PFSK-1 (cell line): ENCODE measurements around the gene PEAK3.

Experiments used
- FOXP2 ChIP-seq: optimal IDR thresholded peaks from 2 replicates; pipeline ENCODE3; 2011; ENCODE audit warnings: borderline replicate concordance, control low read depth, inconsistent platforms; ENCODE audit not compliant: insufficient read depth; ENCODE audit errors: extremely low read length, extremely low read depth
- POLR2AphosphoS5 ChIP-seq: IDR thresholded peaks from 2 replicates; pipeline ENCODE4 v1.6.1; 2012; ENCODE audit warnings: low read depth, mild to moderate bottlenecking, control low read depth, low read length, moderate library complexity
- SIN3A ChIP-seq: IDR thresholded peaks from 2 replicates; pipeline ENCODE4 v1.6.1; 2012; ENCODE audit warnings: mild to moderate bottlenecking, low read length, moderate library complexity, borderline replicate concordance; ENCODE audit not compliant: insufficient read depth
- TAF1 ChIP-seq: IDR thresholded peaks from 2 replicates; pipeline ENCODE4 v1.6.1; 2012; ENCODE audit warnings: low read length, control low read depth, borderline replicate concordance; ENCODE audit not compliant: insufficient read depth
- TF ChIP-seq, protein P1 (sequence below), 2 experiments: IDR thresholded peaks; 2 replicates each; pipeline versions ENCODE4 v1.6.1 to v1.8.0; 2011 to 2012; ENCODE audit warnings: low read depth in 2 of 2, low read length in 2 of 2, control low read depth in 1 of 2, inconsistent platforms in 1 of 2, mild to moderate bottlenecking in 1 of 2, moderate library complexity in 1 of 2; ENCODE audit not compliant: insufficient read depth in 1 of 2

The PEAK3 gene

DNA sequence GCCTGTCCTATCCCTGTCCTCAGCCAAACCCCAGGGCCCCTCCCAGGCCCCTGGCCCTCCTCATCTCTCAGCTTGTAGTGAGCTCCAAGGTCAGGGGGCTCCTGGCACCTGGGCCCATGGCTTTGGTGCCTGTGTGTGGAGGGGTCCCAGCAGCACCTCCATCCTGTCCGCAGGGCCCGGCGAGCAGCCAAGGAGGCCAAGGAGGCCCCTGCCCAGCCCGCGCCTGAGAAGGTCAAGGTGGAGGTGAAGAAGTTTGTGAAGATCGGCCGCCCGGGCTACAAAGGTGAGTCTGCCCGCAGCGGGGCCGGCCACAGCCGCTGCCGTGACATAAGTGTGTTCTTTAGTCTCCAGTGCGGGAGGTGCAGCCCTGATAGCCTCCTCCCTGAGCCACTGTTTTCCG, 36.7 kb downstream of the PEAK3 start:
- TF ChIP-seq, protein P1, sequence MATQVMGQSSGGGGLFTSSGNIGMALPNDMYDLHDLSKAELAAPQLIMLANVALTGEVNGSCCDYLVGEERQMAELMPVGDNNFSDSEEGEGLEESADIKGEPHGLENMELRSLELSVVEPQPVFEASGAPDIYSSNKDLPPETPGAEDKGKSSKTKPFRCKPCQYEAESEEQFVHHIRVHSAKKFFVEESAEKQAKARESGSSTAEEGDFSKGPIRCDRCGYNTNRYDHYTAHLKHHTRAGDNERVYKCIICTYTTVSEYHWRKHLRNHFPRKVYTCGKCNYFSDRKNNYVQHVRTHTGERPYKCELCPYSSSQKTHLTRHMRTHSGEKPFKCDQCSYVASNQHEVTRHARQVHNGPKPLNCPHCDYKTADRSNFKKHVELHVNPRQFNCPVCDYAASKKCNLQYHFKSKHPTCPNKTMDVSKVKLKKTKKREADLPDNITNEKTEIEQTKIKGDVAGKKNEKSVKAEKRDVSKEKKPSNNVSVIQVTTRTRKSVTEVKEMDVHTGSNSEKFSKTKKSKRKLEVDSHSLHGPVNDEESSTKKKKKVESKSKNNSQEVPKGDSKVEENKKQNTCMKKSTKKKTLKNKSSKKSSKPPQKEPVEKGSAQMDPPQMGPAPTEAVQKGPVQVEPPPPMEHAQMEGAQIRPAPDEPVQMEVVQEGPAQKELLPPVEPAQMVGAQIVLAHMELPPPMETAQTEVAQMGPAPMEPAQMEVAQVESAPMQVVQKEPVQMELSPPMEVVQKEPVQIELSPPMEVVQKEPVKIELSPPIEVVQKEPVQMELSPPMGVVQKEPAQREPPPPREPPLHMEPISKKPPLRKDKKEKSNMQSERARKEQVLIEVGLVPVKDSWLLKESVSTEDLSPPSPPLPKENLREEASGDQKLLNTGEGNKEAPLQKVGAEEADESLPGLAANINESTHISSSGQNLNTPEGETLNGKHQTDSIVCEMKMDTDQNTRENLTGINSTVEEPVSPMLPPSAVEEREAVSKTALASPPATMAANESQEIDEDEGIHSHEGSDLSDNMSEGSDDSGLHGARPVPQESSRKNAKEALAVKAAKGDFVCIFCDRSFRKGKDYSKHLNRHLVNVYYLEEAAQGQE (IDR thresholded peaks at IDR 0.05; ENCODE audit: insufficient read depth in 1 of 2, low read depth in 2 of 2, low read length in 2 of 2), result no peak
- TF ChIP-seq SIN3A (no peak), TAF1 (no peak), FOXP2 (no peak), POLR2AphosphoS5 (no peak)

DNA sequence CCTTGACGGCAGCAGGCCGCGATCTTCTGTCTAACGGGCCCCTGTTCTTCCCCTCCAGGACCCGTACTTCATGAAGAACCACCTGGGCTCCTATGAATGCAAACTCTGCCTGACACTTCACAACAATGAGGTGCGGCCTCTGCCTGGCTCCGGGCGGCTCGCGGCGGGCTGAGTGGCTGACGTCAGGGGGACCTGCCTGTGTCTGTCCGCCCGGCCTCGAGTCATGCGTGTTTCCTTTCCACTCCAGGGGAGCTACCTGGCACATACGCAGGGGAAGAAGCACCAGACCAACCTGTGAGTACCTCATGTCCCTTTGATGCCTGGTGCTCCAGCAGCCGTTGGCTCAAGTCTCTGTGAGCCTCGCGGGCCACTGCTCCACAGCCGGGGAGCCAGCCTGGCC, 37.5 kb downstream of the PEAK3 start:
- TF ChIP-seq FOXP2 (no peak), SIN3A (no peak), POLR2AphosphoS5 (no peak), TAF1 (no peak)
- TF ChIP-seq, protein P1 (IDR thresholded peaks at IDR 0.05; ENCODE audit: insufficient read depth in 1 of 2, low read depth in 2 of 2, low read length in 2 of 2), result no peak

DNA sequence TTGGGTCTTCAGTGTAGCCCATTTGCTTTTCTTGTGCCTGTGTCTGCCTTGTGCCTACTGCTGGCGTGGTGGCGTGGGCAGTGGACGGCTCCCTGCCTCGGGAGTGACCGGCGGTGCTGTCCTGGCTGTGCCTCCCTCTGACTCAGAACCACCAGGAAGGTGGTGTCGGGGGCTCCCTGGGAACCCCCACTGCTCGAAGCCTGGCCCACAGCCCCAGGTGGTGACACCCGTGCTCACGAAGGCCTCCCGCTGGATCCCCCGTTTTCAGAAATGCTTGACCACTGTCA, 37.9 kb downstream of the PEAK3 start:
- TF ChIP-seq FOXP2, result no peak
- TF ChIP-seq, protein P1 (IDR thresholded peaks at IDR 0.05; ENCODE audit: insufficient read depth in 1 of 2, low read depth in 2 of 2, low read length in 2 of 2), result no peak
- TF ChIP-seq SIN3A, result no peak
- TF ChIP-seq POLR2AphosphoS5, result no peak
- no peak for TF ChIP-seq TAF1

DNA sequence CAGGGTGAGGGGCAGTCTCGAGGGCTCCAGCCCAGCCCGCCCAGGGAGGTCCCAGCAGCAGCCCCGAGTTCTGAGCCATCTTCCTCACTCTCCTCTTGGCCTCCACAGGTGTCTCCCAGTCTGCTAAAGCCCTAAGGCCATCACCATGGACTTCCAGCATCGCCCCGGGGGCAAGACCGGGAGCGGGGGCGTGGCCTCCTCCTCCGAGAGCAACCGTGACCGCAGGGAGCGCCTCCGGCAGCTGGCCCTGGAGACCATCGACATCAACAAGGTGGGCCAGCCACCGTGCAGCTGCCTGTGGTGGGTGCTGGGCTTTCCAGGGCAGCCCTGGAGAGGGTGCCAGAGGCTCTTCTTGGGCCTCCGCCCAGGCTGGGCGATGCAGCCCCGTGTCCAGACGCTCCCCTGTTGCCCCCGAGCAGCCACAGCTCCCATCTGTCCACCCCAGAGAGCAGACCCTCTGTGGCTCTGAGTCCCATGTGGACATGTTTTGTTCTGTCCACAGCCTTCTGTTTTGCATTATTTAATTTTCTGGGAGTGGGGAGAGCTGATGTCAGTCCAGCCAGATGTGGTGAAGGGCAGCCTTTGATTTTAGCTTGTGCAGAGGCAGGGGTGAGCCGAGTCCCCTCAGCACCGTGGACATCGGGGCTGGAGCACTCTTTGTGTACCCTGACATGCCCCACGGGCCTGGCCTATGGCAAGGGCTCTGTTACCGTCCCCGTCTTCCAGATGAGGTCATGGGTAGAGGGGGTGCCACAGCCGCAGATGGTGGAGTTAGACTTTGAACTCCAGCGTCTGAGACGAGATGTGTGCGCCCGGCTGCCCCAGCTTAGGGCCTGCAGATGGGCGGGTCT, 38.5 kb downstream of the PEAK3 start:
- TF ChIP-seq TAF1 (no peak), POLR2AphosphoS5 (no peak), SIN3A (no peak), FOXP2 (no peak)
- TF ChIP-seq, protein P1 (IDR thresholded peaks at IDR 0.05; ENCODE audit: insufficient read depth in 1 of 2, low read depth in 2 of 2, low read length in 2 of 2), result no peak
